Smooth muscle cell (in vitro differentiated cells): ENCODE measurements around the gene AJUBA. TPM values are rescaled to one million over a fixed set of nuclear protein-coding genes. Genes with fewer than 3 reads are reported as not detected.
A peak's percentile ranks its signal among the peaks of the same experiment; 100 is the strongest.
"Not testable (repeated sequence)": the region's sequence is repeated elsewhere in the genome, so short reads cannot be mapped to it uniquely, and the experiment has no call there.

Experiments
- DNase-seq: peaks from one replicate; lab custom pipeline; 2025; ENCODE audit not compliant: unreplicated experiment; lab: John Stamatoyannopoulos, UW
- H2AFZ ChIP-seq: fragments of 200-600 bp; sonication (generic); 2 replicates; pipeline ENCODE4 v1.6.0; 2016; ENCODE audit warnings: antibody characterized with exemption, low read depth, mild to moderate bottlenecking
- H3F3A ChIP-seq: fragments of 200-600 bp; sonication (generic); 2 replicates; pipeline ENCODE4 v1.6.0; 2017; ENCODE audit warnings: antibody characterized with exemption, low read depth
- H3K27ac ChIP-seq: fragments of 200-600 bp; sonication (generic); 2 replicates; pipeline ENCODE4 v1.5.1; 2016; ENCODE audit warnings: low read depth, mild to moderate bottlenecking
- H3K27me3 ChIP-seq: fragments of 200-600 bp; sonication (generic); 2 replicates; pipeline ENCODE4 v1.6.1; 2016; ENCODE audit warnings: low read depth, mild to moderate bottlenecking
- H3K36me3 ChIP-seq: fragments of 200-600 bp; sonication (generic); 2 replicates; pipeline ENCODE4 v1.5.1; 2016; ENCODE audit warnings: low read depth
- H3K4me1 ChIP-seq: fragments of 200-600 bp; sonication (generic); 2 replicates; pipeline ENCODE4 v1.5.1; 2016; ENCODE audit warnings: low read depth
- H3K4me2 ChIP-seq: fragments of 200-600 bp; sonication (generic); 2 replicates; pipeline ENCODE4 v1.6.0; 2016; ENCODE audit warnings: mild to moderate bottlenecking
- H3K4me3 ChIP-seq: fragments of 200-600 bp; sonication (generic); 2 replicates; pipeline ENCODE4 v1.5.1; 2016; ENCODE audit warnings: mild to moderate bottlenecking
- H3K79me2 ChIP-seq: fragments of 200-600 bp; sonication (generic); 2 replicates; pipeline ENCODE4 v1.6.0; 2016; ENCODE audit warnings: low read depth, mild to moderate bottlenecking
- H3K9ac ChIP-seq: fragments of 200-600 bp; sonication (generic); 2 replicates; pipeline ENCODE4 v1.6.0; 2016; ENCODE audit warnings: low read depth
- H3K9me3 ChIP-seq: fragments of 200-600 bp; sonication (generic); replicated peaks from 2 replicates; pipeline ENCODE4 v1.5.1; 2016; ENCODE audit warnings: low read depth
- H4K20me1 ChIP-seq: fragments of 200-600 bp; sonication (generic); 2 replicates; pipeline ENCODE4 v1.6.0; 2016; ENCODE audit warnings: low read depth
- WGBS: methylation state at CpG from one replicate; pipeline ENCODE4 v1.1.7; 2016; ENCODE audit warnings: low lambda C conversion rate; 5-methylcytosine and 5-hydroxymethylcytosine counted together
- polyA plus RNA-seq: library from polyadenylated mRNA; unstranded; fragments of >200 nt; fragmentation: Nextera tagmentation; extraction: Ambion mirVana; gene quantifications from 2 replicates; pipeline ENCODE4 v1.2.1, GENCODE V29; 2016
- total RNA-seq: library from RNA; depleted of rRNA; stranded (reverse); fragments of >200 nt; gene quantifications from 2 replicates; pipeline ENCODE4 v1.2.3, GENCODE V29; 2014
- TF ChIP-seq, protein P1 (sequence below): fragments of 200-600 bp; sonication (generic); IDR thresholded peaks from 2 replicates; pipeline ENCODE4 v1.5.1; 2017; ENCODE audit warnings: borderline replicate concordance, mild to moderate bottlenecking, antibody characterized with exemption; ENCODE audit not compliant: insufficient read depth, poor library complexity, severe bottlenecking

Gene AJUBA
- total and polyA plus RNA-seq, 2 experiments from 2014 or later = 19.8 to 20.7 TPM

DNA sequence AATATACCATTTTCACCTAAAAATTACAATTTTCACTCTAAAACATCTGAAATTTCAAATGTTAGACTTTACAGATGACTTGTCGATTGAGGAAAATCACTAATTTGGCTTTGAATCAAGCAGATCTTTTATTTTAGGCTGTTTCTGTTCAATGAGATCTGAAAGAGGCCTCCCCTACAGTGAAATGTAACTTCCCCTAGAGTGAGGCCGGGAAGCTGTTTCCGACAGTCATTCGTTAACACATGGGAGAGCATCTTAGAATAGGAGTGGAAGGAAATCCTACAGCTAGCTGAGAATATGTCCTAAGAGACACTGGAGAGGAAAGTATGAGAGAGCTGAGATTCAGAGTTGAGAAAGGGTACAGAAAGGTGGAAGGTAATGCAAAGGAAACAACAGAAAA, 33.3 kb upstream of the AJUBA start:
- H3K4me3 ChIP-seq = no peak overlapping the region
- WGBS = 89% methylated on average over 4 of the region's 4 CpGs
- H2AFZ ChIP-seq = no peak overlapping the region
- H3K36me3 ChIP-seq = no peaks in the 10 kb centered on the region
- no peaks in the 10 kb centered on the region for H3K79me2 ChIP-seq
- TF ChIP-seq, protein P1, sequence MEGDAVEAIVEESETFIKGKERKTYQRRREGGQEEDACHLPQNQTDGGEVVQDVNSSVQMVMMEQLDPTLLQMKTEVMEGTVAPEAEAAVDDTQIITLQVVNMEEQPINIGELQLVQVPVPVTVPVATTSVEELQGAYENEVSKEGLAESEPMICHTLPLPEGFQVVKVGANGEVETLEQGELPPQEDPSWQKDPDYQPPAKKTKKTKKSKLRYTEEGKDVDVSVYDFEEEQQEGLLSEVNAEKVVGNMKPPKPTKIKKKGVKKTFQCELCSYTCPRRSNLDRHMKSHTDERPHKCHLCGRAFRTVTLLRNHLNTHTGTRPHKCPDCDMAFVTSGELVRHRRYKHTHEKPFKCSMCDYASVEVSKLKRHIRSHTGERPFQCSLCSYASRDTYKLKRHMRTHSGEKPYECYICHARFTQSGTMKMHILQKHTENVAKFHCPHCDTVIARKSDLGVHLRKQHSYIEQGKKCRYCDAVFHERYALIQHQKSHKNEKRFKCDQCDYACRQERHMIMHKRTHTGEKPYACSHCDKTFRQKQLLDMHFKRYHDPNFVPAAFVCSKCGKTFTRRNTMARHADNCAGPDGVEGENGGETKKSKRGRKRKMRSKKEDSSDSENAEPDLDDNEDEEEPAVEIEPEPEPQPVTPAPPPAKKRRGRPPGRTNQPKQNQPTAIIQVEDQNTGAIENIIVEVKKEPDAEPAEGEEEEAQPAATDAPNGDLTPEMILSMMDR = no peak
- no peaks in the 10 kb centered on the region for H3F3A ChIP-seq
- no peaks in the 10 kb centered on the region for H3K9me3 ChIP-seq
- H3K27ac ChIP-seq = no peak overlapping the region
- no peaks in the 10 kb centered on the region for H3K4me1 ChIP-seq
- no peak for DNase-seq
- no peak overlapping the region for H3K4me2 ChIP-seq
- no peak overlapping the region for H3K9ac ChIP-seq
- H3K27me3 ChIP-seq = no peaks in the 10 kb centered on the region
- no peaks in the 10 kb centered on the region for H4K20me1 ChIP-seq

DNA sequence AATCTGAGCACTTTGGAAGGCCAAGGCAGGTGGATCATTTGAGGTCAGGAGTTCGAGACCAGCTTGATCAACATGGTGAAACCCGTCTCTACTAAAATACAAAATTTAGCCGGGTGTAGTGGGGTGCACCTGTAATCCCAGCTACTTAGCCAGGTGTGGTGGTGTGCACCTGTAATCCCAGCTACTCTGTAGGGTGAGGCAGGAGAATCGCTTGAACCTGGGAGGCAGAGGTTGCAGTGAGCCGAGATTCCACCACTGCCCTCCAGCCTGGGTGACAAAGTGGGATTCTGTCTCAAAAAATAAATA, 31.4 kb upstream of the AJUBA start:
- WGBS = 98% methylated on average over 5 of the region's 5 CpGs
- H3K4me2 ChIP-seq, H3K27ac ChIP-seq, H3K27me3 ChIP-seq, H3K79me2 ChIP-seq, H3K9ac ChIP-seq, DNase-seq, H3K9me3 ChIP-seq, H3K4me3 ChIP-seq, H3K36me3 ChIP-seq, H3K4me1 ChIP-seq, H4K20me1 ChIP-seq, H3F3A ChIP-seq, H2AFZ ChIP-seq: not testable (repeated sequence)

DNA sequence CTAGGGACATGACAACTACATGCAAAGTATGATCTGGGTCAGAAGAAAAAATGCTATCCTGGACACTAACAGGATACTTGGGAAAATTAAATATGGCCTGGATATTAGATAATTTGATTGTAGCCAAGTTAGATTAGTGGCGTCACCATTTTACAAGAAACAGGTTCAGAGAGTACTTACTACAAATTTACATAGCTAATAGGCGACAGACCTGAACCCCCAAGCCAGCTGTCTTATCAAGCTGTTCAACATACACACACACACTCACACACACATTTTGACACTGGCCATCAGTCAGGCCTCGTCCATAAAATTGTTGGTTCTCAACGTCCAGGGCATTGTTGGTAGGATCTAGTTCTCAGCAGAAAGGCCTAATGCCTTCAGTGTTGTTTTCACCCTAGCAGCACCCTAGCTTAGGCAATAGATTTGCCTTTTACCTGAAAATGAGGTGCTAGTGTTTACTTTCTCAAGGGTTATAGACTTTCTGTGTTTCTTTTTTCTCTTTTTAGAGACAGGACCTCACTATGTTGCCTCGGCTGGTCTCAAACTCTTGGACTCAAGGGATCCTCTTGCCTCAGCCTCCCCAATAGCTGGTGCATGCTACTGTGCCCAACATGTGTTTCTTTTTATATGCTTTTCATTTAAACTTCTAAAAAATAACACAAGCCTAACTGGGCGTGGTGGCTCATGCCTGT, 30.9 kb upstream of the AJUBA start:
- H3K4me2 ChIP-seq = no peak overlapping the region
- H3K4me3 ChIP-seq = no peak overlapping the region
- WGBS = 78% methylated on average over 6 of the region's 6 CpGs
- no peaks in the 10 kb centered on the region for H4K20me1 ChIP-seq
- TF ChIP-seq, protein P1 = no peak
- no peak for DNase-seq
- no peaks in the 10 kb centered on the region for H3K4me1 ChIP-seq
- H3K9ac ChIP-seq = no peak overlapping the region
- no peak overlapping the region for H2AFZ ChIP-seq
- no peaks in the 10 kb centered on the region for H3K79me2 ChIP-seq
- H3F3A ChIP-seq = no peaks in the 10 kb centered on the region
- H3K27ac ChIP-seq = no peak overlapping the region
- no peaks in the 10 kb centered on the region for H3K36me3 ChIP-seq
- no peaks in the 10 kb centered on the region for H3K27me3 ChIP-seq
- no peaks in the 10 kb centered on the region for H3K9me3 ChIP-seq

DNA sequence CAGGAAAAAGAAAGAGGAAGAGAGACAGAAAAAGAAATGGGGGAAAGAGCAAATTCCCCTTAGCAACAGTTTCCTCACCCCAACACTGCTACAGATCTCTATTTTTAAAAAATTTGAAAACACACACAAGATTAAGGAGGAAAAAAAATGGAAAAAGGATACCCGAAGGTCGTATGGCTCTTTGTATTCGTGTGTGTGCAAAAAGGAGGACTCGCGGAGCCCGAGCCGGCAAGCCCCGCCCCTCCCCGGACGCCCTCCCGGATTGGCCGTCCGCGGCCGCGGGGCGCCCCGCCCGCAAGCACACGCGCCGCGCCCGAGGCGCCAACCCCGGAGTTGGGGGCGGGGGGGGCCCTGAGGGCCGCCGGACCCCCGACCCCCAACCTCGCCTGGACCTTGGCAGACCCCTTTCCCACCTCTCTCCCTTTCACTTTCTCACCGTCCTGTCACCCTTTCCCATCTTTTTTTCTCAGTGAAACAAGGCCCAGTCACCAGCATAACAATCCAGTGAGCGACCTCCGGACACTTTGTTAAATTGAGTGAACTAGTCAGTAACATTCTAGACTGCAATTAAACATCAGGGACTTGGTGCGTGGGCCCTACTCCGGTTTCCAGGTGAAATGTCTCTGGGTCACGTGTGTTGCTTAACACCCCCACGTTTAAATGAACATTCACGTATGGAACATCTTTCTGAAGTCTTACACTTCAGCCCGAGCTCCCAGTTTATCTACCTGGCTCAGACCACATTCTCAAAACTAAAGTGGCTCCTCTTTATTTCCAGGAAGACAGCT, 27.8 kb upstream of the AJUBA start, which contains the start of gene C14orf93:
Gene C14orf93, minus strand, starts transcription at position 205 of the 788 bp plus-strand sequence. CDS start 11,120 bp downstream, outside the sequence.
- no peaks in the 10 kb centered on the region for H3K27me3 ChIP-seq
- no peaks in the 10 kb centered on the region for H3K9me3 ChIP-seq
- peak within 1 kb of the TSS; percentile 86 for H3K4me2 ChIP-seq
- peak; percentile 5 for DNase-seq
- H3K9ac ChIP-seq = peak within 1 kb of the TSS; percentile 47
- no peaks in the 10 kb centered on the region for H3K79me2 ChIP-seq
- TF ChIP-seq, protein P1 = no peak
- H2AFZ ChIP-seq = peak within 1 kb of the TSS; percentile 95
- peaks cover 11% of the 10 kb centered on the region for H3K4me1 ChIP-seq
- H3K36me3 ChIP-seq = no peaks in the 10 kb centered on the region
- WGBS = 9% methylated on average over 28 of the region's 40 CpGs
- peak within 1 kb of the TSS; percentile 42 for H3K27ac ChIP-seq
- peaks cover 3% of the 10 kb centered on the region for H3F3A ChIP-seq
- no peaks in the 10 kb centered on the region for H4K20me1 ChIP-seq
- peak within 1 kb of the TSS; percentile 66 for H3K4me3 ChIP-seq
